ENCODE measurements around the gene LTBR.

DNA sequence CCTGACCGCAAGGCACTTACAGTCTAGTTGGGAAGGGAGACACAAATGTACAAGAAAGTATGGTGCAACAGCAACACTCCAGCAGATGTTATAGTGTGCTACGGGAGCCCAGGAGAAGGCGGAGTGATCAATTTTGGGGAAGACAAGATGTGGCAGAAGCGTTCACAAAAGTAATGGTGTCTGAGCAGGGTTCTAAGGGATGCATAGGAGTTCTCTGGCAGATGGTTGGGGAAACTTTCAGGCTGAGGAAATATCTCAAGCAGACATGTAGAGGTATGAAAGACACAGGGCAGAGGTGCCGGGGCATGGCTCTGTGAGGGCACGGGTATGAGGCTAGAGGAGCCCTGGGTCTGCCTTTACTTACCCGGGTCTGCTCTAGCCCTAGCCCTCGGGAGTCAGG is 37.0 kb upstream of the LTBR start:
- TF ChIP-seq POLR2AphosphoS5 (IDR thresholded peaks at IDR 0.05; ENCODE audit: low read depth, low read length) (no peak), SIN3A (IDR thresholded peaks at IDR 0.05; ENCODE audit: borderline replicate concordance, insufficient read depth, low read length) (no peak)
- TF ChIP-seq, protein P1, sequence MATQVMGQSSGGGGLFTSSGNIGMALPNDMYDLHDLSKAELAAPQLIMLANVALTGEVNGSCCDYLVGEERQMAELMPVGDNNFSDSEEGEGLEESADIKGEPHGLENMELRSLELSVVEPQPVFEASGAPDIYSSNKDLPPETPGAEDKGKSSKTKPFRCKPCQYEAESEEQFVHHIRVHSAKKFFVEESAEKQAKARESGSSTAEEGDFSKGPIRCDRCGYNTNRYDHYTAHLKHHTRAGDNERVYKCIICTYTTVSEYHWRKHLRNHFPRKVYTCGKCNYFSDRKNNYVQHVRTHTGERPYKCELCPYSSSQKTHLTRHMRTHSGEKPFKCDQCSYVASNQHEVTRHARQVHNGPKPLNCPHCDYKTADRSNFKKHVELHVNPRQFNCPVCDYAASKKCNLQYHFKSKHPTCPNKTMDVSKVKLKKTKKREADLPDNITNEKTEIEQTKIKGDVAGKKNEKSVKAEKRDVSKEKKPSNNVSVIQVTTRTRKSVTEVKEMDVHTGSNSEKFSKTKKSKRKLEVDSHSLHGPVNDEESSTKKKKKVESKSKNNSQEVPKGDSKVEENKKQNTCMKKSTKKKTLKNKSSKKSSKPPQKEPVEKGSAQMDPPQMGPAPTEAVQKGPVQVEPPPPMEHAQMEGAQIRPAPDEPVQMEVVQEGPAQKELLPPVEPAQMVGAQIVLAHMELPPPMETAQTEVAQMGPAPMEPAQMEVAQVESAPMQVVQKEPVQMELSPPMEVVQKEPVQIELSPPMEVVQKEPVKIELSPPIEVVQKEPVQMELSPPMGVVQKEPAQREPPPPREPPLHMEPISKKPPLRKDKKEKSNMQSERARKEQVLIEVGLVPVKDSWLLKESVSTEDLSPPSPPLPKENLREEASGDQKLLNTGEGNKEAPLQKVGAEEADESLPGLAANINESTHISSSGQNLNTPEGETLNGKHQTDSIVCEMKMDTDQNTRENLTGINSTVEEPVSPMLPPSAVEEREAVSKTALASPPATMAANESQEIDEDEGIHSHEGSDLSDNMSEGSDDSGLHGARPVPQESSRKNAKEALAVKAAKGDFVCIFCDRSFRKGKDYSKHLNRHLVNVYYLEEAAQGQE (IDR thresholded peaks at IDR 0.05; ENCODE audit: insufficient read depth in 1 of 2, low read depth in 2 of 2, low read length in 2 of 2), result no peak

All from PFSK-1 (cell line).